ENCODE measurements around the gene HPGDS.

DNA sequence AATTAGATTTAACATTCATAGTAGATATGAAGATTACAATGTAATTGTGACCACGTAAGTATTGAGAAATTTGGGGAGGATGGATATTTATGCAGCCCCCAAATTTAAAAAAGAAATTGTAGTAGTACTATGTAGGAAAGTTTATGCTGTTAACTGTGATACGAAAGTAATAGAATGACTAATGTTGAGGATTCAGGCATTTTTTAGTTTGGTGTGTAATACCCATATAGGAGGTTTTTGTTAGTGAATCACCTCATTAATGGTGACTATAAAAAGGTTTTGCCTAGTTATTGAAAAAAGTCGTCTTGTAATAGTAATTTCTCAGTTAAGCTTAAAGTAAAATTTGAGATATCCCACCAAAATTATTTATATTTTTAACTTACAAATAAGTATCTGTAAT is 67.7 kb downstream of the HPGDS start:
- no peak for TF ChIP-seq POLR2A (IDR thresholded peaks at IDR 0.05)
- TF ChIP-seq, protein P1, sequence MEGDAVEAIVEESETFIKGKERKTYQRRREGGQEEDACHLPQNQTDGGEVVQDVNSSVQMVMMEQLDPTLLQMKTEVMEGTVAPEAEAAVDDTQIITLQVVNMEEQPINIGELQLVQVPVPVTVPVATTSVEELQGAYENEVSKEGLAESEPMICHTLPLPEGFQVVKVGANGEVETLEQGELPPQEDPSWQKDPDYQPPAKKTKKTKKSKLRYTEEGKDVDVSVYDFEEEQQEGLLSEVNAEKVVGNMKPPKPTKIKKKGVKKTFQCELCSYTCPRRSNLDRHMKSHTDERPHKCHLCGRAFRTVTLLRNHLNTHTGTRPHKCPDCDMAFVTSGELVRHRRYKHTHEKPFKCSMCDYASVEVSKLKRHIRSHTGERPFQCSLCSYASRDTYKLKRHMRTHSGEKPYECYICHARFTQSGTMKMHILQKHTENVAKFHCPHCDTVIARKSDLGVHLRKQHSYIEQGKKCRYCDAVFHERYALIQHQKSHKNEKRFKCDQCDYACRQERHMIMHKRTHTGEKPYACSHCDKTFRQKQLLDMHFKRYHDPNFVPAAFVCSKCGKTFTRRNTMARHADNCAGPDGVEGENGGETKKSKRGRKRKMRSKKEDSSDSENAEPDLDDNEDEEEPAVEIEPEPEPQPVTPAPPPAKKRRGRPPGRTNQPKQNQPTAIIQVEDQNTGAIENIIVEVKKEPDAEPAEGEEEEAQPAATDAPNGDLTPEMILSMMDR (IDR thresholded peaks at IDR 0.05): no peak

Measured in Peyer's patch (tissue), 4 donors.